OCI-LY3 (cell line): ENCODE measurements around the gene SMIM36.

Experiments used
- EZH2phosphoT487 ChIP-seq: fragments of 200-600 bp; shearing (Covaris generic); IDR thresholded peaks from 2 replicates; pipeline ENCODE4 v1.6.1; 2018; ENCODE audit warnings: antibody characterized with exemption, mixed run types, low read depth
- TF ChIP-seq, protein P1 (sequence below): fragments of 200-600, 300-600 bp; sonication (generic); IDR thresholded peaks from 2 replicates; pipeline ENCODE4 v1.5.1; 2014; ENCODE audit warnings: antibody characterized with exemption, low read length, low read depth

- TF ChIP-seq, protein P1, sequence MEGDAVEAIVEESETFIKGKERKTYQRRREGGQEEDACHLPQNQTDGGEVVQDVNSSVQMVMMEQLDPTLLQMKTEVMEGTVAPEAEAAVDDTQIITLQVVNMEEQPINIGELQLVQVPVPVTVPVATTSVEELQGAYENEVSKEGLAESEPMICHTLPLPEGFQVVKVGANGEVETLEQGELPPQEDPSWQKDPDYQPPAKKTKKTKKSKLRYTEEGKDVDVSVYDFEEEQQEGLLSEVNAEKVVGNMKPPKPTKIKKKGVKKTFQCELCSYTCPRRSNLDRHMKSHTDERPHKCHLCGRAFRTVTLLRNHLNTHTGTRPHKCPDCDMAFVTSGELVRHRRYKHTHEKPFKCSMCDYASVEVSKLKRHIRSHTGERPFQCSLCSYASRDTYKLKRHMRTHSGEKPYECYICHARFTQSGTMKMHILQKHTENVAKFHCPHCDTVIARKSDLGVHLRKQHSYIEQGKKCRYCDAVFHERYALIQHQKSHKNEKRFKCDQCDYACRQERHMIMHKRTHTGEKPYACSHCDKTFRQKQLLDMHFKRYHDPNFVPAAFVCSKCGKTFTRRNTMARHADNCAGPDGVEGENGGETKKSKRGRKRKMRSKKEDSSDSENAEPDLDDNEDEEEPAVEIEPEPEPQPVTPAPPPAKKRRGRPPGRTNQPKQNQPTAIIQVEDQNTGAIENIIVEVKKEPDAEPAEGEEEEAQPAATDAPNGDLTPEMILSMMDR: no peak
- no peak for TF ChIP-seq EZH2phosphoT487
Observed at GRCh38 chr17:55420067-55420775, 91.0 kb downstream of the SMIM36 start.
